ENCODE measurements around the gene TMEM176B.

GRCh38 chr7:150748376-150748775, 51.8 kb downstream of the TMEM176B start:
- TF ChIP-seq CTCF (IDR thresholded peaks at IDR 0.05; ENCODE audit: borderline replicate concordance, extremely low read depth, low read length, poor library complexity, severe bottlenecking), result no peak
- no peak for TF ChIP-seq EZH2 (IDR thresholded peaks at IDR 0.05; ENCODE audit: borderline replicate concordance, low read depth, low read length, severe bottlenecking)
